PFSK-1 (cell line): ENCODE data around the gene CUL1.

Experiments
- REST ChIP-seq, 2 experiments: IDR thresholded peaks; 2 replicates each; pipeline versions ENCODE4 v1.6.1 to v1.8.0; 2011 to 2012; ENCODE audit warnings: low read depth in 2 of 2, low read length in 2 of 2, control low read depth in 1 of 2, inconsistent platforms in 1 of 2, mild to moderate bottlenecking in 1 of 2, moderate library complexity in 1 of 2; ENCODE audit not compliant: insufficient read depth in 1 of 2
- TAF1 ChIP-seq: IDR thresholded peaks from 2 replicates; pipeline ENCODE4 v1.6.1; 2012; ENCODE audit warnings: low read length, control low read depth, borderline replicate concordance; ENCODE audit not compliant: insufficient read depth

- TF ChIP-seq TAF1 (no peak), REST (IDR thresholded peaks at IDR 0.05; ENCODE audit: insufficient read depth in 1 of 2, low read depth in 2 of 2, low read length in 2 of 2) (no peak)
Observed at GRCh38 chr7:148804343-148805235, 105.9 kb downstream of the CUL1 start.
